T follicular helper cell (primary cell): ENCODE measurements around the gene PAX6.

Source experiments
- DNase-seq: peaks from one replicate; pipeline ENCODE4 v3.0.0-alpha.2; 2020; ENCODE audit warnings: low read depth

PAX6 gene

DNA sequence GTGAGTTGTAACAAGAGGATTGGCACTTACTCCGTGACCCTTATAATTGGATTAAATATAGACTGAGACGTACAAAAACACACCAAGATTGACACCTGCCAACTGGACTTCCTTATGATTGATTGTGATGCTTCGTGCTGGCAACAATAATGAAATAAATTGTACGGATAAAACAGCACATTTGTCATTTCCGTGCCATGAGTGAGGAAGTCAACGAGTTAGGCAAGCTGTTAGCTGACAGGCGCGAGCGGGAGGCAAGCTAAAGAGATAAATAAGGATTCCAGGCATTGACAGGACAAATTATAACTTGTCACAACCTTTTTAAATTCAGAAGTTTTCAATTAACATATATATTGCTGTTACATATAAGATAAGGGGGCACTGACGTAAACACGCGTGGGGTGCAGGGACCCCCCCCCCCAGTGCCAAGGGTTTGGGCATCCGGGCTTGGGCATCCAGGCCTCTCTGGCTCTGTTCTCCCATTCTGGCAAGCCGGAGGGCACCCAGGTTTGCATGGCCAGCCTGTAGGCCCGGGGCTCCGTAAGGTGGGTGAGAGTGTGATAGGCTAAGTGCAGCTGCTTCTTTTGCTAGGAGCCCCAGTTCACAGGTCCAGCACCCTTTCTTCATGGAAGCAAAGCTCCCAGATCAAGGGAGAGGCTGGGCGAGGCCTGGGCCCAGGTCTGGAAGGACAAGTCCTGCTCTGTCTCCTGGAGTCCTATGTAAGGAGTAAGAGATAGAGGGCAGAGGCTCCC, 11.2 kb upstream of the PAX6 start:
- DNase-seq = no peak

DNA sequence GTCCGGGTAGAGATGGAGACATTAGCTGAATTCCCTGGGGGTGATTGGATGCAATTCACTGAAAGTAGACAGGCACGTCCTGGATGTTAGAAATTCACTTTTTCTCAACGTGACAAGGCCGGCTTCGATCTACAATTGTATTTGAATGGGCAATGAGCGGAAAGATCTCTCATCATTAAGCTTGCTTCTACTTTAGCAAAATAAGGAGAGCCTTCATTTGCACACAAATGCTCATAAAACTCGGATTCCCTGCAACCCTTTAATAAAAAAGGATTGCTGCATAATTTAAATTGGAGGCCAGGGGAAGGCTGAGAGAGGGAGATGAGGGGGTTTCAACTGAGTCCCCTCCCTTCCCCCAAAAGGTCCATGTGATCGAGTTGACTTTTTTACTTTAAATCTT, 10.6 kb upstream of the PAX6 start:
- DNase-seq = no peak

DNA sequence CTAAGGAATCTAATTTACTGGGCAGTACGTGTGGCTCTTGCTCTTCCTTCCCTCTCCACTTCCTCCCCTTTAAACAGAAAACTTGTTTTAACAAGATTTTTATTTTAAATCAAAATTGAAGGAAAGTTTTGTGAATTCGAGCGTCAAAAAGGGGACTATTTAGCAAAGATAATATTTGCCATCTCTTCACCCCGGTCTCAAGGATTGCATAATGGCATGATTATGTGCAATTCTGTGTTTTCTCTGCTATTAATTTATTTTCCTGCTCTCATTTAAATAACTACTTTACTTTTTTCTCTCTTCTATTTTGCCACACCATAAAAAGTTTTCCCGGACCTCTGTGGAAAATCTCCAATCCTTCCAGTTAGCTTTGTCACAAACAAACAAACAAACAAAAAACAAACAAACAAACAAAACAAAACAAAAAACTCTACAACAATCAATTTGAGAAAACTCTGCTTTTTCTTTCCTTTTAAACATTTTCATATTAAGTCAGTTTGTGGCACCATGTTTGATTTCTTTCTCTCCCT, 10.2 kb upstream of the PAX6 start:
- DNase-seq = no peak

DNA sequence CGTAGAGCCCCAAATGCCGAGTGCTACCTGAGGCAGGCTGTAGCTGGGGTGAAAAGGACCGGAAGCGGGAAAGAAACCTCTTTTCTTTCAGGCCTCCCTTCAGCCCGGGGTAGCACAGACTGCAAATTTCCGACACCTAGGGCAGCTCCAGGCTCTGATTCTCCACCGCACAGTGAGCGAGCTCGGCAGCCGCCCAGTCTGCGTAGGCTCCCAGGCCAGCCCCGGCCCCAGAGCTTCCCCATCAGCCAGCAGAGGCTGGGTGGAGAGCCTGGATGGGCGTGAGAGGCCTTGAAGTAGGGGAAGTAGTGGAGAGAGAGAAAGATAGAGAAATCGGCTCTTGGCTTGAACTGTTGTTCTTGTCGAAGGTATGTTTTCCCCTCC, 9.3 kb upstream of the PAX6 start:
- DNase-seq = no peak

DNA sequence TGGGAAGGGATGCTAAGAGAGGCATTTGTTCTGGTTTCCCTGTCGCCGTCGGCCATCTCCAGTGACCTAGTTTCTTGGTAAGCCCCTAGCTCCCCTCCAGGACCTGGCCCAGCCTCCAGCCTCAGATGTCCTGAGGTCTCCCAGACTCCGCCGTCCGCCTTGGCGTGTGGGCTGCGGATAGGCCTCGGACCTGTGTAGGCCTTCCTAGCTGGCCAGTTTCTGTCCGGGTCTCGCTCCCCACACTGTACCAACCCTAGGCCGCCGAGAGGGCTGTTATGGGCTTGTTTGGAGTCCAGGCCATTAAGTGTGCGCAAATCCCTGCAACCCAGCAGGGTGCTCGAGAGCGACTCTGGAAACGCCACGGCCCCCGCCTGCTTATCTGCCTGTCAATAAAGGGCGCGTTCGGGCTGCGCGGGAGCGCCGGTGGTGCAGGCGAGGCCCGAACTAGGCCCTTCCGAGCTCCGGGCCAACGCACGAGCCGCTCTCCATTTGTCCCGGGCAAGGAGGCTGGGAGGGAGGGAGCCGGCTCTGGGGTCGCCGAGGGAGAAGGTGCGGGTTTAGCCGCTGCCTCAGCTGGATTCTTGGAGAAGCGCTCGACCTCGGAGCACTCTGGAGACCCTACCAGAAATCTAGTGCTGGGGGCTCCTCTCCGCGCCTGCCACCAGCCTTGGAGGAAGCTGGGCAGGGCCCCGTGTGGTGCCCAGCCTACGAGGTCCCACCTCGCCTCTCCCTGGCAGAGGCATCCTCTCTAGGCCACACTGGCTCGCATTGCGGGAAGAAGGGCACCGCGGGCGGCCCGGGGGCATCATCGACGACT, 8.7 kb upstream of the PAX6 start:
- DNase-seq = no peak

DNA sequence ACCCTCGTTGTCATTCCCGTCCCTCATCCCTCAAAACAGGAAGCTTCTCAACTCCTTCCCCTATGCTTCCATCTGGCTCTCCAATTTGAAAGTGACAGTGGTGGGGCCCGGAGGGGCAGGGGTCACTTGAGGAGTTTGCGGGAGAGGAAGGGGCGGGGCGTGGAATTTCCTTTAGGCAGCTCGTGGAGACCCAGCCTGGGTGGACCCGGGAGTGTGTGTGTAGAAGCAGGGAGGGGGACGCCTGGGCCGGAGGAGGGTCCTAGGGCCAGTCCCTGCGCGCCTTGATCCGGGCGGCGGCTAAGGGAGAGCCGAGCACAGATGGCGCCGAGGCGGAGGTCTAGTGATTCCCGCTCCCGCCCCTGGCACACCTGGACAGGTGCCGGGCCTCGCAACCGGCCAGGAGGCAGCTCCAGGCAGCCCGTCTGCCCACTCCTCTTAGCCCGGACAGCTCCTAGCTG, 7.8 kb upstream of the PAX6 start:
- DNase-seq = no peak

DNA sequence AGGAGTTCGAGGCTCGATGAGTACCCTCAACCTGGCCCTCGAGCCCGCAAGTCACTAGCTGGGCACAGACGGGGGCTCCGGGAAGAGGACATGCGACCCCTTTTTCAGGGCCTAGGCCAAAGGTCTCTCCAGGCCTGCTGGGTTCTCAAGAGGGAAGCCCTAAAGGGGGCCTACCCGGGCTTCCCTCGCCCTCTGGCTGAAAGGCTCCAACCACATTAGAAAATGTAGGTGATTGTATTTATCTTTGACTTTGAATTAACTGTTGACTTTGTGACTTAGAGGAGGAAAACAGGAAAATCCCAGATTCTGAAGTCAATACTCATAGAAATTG, 7.3 kb upstream of the PAX6 start:
- no peak for DNase-seq

DNA sequence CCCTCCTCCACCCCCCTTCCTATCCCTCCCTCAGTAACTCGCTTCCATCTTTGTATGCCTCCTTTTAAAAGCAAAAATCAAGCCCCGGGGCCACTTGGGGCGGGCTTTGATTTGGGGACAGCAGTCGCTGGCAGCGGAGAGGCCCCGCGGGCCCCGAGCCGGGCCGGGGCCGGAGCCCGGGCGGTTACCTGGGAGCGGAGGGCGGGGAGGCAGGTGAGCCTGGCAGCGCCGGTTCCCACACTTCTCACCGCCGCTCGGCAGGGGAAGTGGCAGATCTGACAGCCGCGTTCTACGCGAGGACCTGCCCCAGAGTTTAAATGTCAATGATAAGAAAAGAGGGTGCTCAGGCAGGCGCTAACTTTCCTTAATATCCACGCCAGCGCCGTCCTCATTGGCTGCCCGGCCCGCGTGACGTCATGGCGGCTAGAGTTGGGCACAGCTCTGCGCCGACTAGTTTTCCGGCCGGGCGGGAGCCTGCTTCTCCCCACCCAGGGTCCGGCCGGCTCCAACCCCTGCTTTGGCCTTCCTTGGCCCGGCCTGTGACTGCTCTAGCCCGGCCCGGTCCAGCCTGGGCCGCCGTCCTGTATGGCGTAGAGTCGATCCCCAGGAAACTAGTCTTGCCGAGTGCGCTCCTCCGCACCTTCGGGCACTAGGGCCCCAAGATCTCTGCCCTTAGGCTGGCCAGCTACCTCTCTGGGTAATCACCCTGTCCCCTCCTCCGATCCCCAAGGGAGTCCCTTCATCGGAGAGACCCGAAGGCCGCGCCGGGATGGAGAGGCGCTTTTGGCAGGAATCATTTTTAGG, 6.7 kb upstream of the PAX6 start:
- DNase-seq = no peak

DNA sequence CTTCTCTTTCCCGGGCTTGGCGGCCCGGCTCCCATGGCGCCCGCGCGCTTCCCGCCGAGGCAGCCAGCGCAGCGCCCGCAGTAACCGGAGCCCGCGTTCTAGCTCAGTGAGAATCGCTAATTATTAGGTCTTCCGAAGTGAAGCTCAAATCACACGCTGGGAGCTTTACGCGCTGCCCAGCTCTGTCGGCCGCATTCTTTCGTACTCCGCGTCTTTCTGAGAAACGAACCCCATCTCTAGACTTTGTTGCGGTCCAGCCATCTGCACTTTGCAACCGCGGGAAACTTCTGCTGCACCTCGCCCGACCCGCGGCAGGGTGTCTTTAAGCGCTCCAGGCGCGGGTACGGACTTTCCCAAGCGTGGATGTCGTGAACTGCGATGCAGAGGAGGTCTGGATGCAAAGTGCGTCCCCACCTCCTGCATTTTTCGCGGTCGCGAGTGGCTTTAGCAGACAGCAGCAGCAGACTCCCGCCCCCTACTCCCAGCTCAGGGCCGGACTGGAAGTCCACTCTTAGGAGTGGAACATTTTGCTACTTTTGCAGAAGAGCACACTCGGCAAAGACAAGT, 6.0 kb upstream of the PAX6 start:
- DNase-seq = no peak

DNA sequence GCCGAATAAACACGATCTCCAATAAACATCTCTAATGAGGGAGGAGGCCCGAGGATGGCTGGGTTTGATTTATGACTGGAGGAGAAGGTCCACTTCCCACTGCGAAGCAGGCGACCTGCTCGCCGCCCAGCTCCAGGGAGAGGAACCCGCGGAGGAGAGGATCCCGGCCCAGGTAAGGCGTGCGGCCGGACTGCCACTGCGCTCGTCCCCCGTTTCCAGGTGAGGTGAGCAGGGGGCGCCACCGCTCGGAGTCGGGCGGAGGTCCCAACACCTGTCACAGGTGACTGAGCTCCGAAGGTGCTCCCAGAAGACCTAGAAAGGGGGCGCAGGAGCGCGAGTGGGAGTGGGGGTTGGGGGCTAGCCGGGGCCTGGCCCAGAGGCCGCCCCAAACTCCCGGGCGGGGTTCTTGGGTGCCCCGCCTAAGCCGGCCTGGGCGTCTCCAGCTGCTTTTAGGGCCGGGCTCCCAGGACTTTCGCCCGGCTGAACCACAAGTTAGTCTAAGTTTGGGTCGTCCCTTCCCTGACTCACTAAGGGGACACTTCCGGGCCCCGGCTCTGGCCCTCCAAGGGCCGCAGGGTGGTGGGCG, 5.4 kb upstream of the PAX6 start:
- no peak for DNase-seq

DNA sequence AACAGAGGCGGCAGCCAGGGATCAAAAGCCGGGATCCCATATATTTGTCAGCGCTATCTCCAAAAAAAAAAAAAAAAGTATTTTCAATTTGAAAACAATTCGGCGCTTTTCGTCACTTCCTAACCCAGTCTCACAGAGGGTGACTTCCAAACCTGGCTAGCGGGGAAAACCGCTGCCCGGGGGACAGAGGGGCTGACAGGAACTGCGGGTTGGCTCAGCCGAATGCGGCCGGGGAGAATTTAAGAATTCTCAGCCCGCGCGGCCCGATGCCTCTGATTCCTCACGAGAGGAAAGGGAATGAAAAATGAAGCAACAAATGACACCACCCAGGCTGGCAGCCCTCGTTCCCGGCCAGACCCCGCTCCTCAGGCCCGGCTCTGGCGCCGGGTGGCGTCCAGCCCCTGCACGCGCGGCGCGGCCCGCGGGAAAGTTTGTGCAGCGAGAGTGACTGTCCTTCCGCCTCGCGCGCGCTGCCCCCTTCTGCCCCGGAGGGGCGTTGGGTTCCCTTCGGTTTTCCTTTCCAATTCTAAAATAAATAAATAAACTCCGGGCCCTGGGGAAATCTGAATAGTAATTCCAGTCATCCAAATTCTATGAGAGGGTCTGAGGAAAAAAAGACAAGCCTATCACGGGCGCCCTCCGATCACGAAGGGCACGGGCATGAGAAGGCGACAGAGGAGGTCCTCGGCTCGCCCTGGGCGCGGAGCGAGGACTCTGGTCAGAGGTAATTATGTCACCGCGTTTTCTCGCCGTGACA, 4.8 kb upstream of the PAX6 start:
- no peak for DNase-seq

DNA sequence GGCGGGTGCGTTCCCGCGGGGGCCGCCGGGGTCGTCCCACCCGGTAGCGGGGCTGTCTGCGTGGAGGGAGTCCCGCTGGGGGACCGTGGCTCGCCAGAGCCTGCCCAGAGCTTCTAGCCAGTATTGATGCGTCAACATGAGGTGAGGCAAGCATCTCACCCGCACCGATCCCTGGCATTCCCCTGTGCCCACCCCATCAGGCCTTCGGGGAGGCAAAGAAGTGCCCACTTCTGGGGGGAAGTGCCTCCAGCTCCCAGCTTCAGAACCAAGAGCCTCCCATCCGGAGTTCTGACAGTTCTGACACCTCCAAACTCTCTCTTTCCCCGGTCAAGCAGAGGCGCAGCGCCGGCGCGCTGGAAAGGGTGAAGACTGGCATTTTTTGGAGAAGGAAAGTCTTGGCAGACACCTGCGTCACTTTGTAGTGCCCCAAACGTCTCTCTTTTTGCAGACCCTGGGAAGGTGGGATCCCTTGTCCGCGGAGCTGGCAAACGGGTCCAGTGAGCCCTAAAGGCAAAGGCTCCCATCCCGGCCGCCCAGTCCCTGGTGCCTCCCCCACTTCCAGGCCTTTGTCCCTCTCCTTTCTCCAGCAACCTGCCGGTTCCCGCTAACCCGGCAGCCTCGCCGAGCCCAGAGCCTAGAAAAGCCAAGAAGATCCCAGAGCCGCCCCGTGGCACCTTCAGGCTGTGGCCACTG, 3.2 kb upstream of the PAX6 start:
- no peak for DNase-seq

DNA sequence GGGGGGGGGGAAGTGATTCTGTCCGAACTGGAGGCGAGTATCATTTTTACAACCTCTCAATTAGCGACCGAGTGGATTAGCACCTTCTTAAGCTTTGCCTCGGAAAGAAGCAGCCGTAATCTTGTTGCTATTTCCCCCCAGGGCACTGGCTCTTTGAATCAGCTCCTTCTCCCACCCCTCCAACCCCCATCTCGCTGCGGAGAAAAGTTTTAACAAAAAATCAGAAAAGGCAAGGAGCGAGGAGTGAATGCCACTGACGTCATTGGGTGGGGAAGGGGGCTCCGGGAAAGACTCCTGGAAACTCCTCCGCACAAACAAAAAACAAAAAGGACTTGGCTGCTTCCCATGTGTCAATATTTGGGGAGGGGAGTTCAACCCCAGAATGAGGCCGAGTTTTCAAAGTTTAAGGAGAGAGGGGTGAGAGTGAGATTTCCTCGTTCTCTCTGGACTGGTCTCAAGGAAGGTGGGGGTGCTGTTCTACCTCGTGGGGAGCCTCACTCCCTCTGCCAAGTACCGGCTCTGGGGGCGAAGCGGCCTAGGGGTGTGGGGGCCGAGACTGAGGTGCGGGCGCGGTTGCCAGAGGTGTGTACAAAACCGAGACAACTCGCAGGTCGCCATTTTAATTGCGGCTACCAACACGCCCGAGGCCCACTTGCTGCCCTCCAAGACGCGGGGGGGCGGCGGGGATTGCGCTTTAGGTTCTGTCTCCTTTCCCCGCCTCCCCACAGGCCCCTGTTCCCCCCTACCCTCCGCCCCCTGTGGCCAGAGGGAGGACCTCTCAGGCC, 2.5 kb upstream of the PAX6 start:
- DNase-seq = no peak

DNA sequence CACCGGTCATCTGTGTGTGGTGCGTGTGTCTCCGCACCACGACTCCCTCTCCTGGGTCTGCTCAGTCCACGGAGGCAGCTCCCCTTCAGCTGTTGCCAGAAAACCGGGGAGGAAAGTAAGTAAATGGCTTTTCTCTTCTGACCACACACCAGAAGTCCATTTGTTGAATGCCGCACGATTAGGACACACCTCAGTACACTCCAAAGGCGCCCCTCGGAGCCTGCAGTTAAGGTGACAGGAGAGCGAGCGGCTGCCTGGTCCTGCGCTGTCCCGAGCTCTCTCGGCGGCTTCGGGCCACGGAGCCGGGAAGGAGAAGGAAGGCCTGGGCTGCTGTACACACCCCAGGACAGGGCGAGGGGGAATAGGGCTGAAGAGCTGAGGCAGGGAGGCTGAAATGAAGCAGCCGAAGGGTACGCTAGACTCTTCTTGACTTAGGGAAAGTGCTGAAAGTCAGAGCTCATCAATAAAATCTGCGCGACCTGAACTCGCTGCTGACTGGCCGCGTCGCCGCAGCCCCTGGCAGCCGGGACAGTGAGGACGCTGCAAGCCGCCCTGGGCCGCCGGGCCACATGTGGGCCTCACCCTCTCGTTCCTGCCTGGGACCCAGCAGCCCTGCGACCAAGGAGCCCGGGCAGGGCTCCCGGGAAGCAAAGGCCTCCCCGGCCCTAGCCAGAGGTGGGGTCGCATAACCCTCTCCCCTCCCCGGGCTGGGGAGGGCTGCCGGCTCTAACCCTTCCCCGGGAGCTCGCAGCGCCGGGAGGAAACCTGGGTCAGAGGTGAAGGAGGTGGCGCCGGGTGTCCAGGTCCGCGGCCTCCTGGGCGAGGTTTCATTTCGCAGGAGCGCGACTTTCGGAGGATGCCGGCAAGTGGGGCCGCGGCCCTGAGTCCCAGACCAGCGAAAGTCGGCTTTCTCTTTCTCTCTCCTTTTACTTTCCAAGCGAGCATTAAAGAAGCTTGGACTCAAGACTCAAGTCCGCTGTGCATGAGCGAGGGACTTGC, 1.6 kb upstream of the PAX6 start:
- no peak for DNase-seq

DNA sequence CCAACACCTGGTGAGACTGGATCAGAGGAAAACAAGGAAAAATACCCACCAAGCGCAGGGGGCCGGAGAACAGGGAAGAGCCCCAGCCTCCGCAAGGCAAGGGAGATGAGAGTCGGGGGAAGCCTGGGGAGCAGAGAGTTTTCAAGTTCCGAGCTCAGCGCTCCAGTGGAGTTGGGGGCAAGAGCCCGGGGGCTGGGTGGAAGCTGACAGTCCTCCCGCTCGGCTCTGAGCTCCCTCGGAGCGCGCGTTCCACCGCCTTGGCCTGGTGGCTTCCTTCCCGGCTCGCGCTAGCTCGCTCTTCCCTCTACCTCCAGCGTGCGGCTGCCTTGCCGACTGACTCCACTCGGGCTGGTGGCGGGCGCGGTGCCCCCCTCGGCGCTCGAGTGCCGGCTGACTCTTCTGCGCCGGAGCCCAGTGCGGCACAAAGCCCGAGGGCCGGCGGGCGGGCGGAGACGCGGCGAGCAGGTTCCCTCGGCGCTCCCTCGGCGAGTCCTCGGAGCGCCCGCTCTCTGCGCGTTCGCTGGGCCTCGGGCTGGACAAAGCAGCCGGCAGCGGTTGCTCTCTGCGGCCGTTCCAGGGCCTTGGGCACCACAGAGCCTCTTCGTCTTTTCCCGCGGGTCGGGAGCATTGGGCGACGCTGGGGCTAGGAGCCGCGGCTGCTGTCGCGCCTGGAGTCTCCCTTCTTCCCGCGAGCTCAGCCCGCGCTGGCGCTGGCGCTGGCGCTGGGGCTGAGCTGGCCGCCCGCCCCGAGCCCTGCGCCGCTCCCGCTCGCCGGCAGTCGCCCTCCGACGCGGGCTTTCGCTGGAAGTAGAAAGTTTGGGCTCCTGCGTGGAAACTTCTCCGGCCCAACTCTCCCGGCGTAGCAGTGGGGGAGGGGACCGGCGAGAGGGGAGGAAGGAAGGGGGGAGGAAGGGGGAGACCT, 1.0 kb downstream of the PAX6 start:
- DNase-seq = no peak

DNA sequence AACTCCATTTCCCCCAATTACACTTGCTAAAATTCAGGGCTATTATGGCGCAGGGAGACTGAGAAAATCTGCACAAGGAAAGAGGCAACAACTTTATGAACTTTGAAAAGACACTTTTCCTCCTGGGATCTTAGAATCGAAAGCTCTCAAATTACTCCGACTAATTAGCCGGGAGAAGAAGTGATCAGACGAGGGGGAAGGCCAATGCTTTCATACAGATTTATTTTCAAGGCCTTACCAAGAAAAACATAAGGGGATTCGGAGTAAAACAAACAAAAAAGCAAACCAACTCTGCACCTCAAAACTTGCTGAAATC, 1.6 kb downstream of the PAX6 start:
- DNase-seq = no peak
